Mucosa of descending colon (tissue), 3 donors: ENCODE results near the gene SPSB4. TPM values are rescaled to one million over a fixed set of nuclear protein-coding genes. Genes with fewer than 3 reads are reported as not detected.

Experiments used
- ATAC-seq: fragments of 200-7000 bp; cut with Tn5 transposase; one replicate; pipeline ENCODE4 v1.9.1; 2020; ENCODE audit warnings: mild to moderate bottlenecking, moderate library complexity
- DNase-seq, 3 donors: peaks; one replicate each; pipeline ENCODE4 v3.0.0-alpha.2; 2020
- H3K36me3 ChIP-seq: fragments of 200-600 bp; one replicate; pipeline ENCODE4 v1.8.0; 2021; ENCODE audit warnings: low read depth, mild to moderate bottlenecking
- H3K4me1 ChIP-seq: fragments of 200-600 bp; one replicate; pipeline ENCODE4 v1.8.0; 2021; ENCODE audit warnings: low read depth, mild to moderate bottlenecking
- H3K4me3 ChIP-seq: fragments of 200-600 bp; one replicate; pipeline ENCODE4 v1.8.0; 2021; ENCODE audit warnings: mild to moderate bottlenecking
- H3K9me3 ChIP-seq: fragments of 200-600 bp; one replicate; pipeline ENCODE4 v1.8.0; 2021; ENCODE audit warnings: mild to moderate bottlenecking
- intact Hi-C, 2 donors: fragments of 100-400 bp; cut with DNase I in 1 of 2; cut with micrococcal nuclease in 1 of 2; formaldehyde crosslinking; loops; one replicate each; pipeline versions ENCODE4 v1.11.0 to v1.11.1; 2022; cut with DNase I, micrococcal nuclease
- total RNA-seq, 3 donors: library from RNA; stranded (reverse); fragmentation: NEBNext Ultra II Directional in 2 of 3; extraction: Animal tissue kit (Norgen Biotek cat#: 25700) in 2 of 3; gene quantifications; one replicate each; pipeline versions ENCODE4 v1.2.1 to v1.2.4, GENCODE V29; 2021 to 2023
- TF ChIP-seq, protein P1 (sequence below): fragments of 200-600 bp; IDR thresholded peaks from one replicate; pipeline ENCODE4 v1.8.0; 2022; ENCODE audit warnings: antibody characterized with exemption, mild to moderate bottlenecking
- donor health status: DM: no; HTN: no; CAD: no; lungs with moderate emphysema.
- donor health status: DM: no; HTN: no; CAD: no.
- donor health status: DM: no; HTN: yes; CAD: no.

The SPSB4 gene
- total RNA-seq, 3 donors from 2014 or later, result 0.10 to 0.85 (median 0.17) TPM

DNA sequence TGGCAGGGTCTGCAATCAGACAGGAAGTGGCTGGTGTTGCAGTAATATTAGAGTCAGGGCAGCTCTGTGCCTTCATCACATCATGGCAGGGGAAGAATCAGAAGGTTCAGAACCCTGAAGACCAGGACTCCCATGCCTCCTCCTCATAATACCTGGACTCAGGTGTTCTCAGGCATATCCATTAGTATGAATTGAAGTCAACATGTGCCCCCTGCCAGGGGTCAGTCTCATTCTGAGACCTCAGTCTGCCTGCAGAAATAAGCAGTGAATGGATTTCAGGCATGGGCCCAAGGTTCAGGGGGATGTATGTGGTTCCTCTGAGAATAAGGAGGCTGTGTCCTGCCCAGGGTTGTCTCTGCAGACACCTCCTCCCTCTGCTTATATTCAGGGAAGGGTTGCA, 74.2 kb downstream of the SPSB4 start:
- Histone ChIP-seq H3K9me3 (no peaks in the 10 kb centered on the region), H3K4me1 (no peaks in the 10 kb centered on the region), H3K4me3 (no peak overlapping the region), H3K36me3 (no peaks in the 10 kb centered on the region)
- ATAC-seq (no peak), DNase-seq (no peak)
- TF ChIP-seq, protein P1, sequence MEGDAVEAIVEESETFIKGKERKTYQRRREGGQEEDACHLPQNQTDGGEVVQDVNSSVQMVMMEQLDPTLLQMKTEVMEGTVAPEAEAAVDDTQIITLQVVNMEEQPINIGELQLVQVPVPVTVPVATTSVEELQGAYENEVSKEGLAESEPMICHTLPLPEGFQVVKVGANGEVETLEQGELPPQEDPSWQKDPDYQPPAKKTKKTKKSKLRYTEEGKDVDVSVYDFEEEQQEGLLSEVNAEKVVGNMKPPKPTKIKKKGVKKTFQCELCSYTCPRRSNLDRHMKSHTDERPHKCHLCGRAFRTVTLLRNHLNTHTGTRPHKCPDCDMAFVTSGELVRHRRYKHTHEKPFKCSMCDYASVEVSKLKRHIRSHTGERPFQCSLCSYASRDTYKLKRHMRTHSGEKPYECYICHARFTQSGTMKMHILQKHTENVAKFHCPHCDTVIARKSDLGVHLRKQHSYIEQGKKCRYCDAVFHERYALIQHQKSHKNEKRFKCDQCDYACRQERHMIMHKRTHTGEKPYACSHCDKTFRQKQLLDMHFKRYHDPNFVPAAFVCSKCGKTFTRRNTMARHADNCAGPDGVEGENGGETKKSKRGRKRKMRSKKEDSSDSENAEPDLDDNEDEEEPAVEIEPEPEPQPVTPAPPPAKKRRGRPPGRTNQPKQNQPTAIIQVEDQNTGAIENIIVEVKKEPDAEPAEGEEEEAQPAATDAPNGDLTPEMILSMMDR, result no peak
- intact Hi-C loops, result no loop called here

DNA sequence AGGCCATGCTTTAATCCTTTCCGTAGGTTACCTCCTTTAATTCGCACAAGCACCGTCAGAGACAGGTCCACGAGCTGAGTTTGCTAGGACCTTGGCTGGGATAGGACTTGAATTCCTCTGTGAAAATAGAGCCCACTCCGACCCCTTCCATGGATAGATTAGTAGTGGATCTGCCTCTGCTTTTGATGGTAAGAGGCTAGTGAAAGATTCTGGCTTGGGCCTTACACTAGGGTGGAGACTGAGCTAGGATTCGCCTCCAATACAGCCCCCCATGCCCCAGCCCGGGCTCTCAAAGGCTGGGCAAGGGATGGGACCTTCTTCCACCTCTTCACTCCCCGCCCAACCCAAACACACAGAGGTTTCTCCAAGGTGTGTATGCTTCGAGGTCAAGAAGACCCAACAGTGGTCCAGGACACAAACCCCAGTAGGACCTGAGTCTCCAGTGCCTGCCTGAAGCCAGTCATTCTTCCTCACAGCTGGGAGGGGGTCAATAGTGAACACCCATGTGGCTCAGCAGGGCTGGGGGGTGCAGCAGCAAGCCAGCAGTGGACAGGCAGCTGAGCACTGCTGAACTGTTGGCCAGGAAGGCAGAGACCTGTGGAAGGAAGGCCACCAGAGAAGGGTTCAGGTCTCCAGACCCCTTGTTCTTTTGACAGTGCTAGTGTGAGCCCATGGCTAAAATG, 75.7 kb downstream of the SPSB4 start:
- DNase-seq, result no peak
- TF ChIP-seq, protein P1, result no peak
- no peaks in the 10 kb centered on the region for H3K9me3 ChIP-seq

DNA sequence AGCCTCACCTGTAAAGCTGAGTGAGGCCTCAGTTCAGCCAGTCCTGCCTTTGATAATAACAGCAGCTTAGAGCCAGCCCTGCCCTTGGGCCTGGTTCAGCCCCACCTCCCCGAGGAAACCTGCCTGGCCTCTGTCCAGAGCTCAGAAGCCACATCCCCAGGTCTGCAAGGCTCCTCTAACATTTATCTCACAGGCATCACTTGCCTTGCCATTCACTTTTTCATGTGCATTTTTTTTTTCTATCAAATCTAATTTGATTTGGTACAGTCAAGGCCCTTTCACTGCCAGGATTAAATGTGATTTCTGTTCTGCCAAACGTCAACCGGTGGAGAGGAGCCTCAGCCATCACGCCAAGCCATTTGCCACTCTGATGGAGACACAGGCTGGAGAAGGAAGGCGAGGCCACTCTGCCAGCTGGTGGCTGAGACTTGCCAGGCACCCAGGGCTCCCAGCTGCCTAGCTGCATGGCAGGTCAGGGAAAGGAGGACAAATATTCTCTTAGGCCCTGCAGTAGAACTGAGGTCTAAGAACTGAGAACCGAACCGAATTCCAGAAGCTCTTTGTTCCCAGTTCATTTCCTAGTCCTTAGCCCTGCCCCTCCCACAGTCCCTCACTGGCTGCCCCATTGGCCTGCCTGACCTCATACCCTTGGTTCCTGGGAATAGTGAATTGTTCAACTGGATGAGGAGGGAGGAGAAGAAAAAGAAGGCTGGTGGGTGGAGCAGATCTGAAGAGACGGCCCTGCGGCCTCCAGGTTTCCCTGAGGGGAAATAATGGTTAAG, 76.4 kb downstream of the SPSB4 start:
- H3K4me1 ChIP-seq, result no peaks in the 10 kb centered on the region
- intact Hi-C loops, result no loop called here
- H3K4me3 ChIP-seq, result no peak overlapping the region
- no peak for DNase-seq
- TF ChIP-seq, protein P1, result no peak
- no peaks in the 10 kb centered on the region for H3K36me3 ChIP-seq
- no peak for ATAC-seq
- H3K9me3 ChIP-seq, result no peaks in the 10 kb centered on the region

More for the DNA sequence above, 75.7 kb downstream of the SPSB4 start:
- Histone ChIP-seq H3K4me3 (no peak overlapping the region), H3K4me1 (no peaks in the 10 kb centered on the region), H3K36me3 (no peaks in the 10 kb centered on the region)
- intact Hi-C loops, result no loop called here
- ATAC-seq, result no peak

DNA sequence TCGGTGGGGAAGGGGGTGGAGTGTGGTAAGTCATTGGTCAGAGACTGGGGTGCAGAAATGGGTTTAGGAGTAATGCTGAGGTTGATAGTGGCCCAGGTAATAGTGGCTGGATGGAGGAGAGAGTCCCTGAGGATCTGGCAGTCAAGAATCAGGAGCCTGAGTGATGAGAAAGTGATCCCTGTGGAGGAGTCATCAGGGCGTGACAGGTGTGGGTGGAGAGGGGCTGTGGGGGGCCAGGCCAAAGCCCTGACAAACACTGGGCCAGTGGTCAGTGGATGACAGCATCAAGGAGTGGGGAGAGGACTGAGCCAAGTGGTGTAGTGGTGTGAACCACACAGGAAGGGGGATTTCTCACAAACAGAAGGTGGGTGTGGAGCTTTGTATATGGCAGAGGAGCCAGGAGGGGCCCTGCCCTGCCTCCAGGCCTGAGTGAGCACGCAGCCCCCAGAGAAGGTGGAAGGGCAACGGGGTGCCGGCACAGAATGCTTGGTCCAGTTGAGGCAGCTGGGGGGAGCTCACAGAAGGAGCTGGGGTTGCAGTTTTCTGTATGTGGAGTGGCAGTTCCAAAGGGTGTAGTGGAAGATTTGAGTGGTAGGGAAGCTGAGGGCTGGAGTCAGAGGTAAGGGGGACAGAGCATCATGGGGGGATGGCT, 77.1 kb downstream of the SPSB4 start:
- no peak for DNase-seq
- intact Hi-C loops, result no loop called here
- H3K4me1 ChIP-seq, result no peaks in the 10 kb centered on the region
- ATAC-seq, result no peak
- no peaks in the 10 kb centered on the region for H3K9me3 ChIP-seq
- H3K36me3 ChIP-seq, result no peaks in the 10 kb centered on the region
- no peak overlapping the region for H3K4me3 ChIP-seq
- TF ChIP-seq, protein P1, result no peak

DNA sequence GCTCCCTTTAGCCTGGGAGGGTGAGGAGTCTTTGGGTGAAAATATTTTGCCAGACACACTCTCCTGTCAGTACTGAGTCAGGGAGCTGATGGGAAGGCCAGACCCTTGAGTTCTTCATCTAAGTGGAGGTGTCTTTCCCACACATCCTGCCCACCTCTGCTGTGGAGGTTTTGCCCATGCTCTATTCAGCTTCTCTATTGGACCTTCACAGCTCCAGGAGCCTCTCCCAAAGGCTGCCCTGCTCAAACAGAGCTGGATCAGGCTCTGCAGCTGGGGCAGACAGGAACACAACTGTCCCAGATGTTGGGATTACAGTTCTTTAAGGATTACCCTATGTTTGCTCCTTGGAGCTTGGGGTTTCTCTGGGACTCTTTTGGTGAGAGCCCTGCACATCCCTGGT, 77.9 kb downstream of the SPSB4 start:
- ATAC-seq (no peak), DNase-seq (no peak)
- no peaks in the 10 kb centered on the region for H3K4me1 ChIP-seq
- H3K4me3 ChIP-seq, result no peak overlapping the region
- no peaks in the 10 kb centered on the region for H3K36me3 ChIP-seq
- TF ChIP-seq, protein P1, result no peak
- intact Hi-C loops, result no loop called here
- H3K9me3 ChIP-seq, result no peaks in the 10 kb centered on the region
